HepG2 (cell line): ENCODE measurements around the gene TRIM37. TPM values are rescaled to one million over a fixed set of nuclear protein-coding genes. Genes with fewer than 3 reads are reported as not detected.

Experiments used
- ATF3 ChIP-seq: sonication (generic); formaldehyde crosslinking; IDR thresholded peaks from 2 replicates; pipeline ENCODE4 v1.4.0; 2020; ENCODE audit warnings: missing genetic modification reagents
- ATF7 ChIP-seq, 2 experiments: fragments of 450-650 bp in 1 of 2; sonication (generic) in 1 of 2; formaldehyde crosslinking in 1 of 2; IDR thresholded peaks; 2 replicates each; pipeline versions ENCODE4 v1.4.0 to v1.6.1; 2016 to 2020; ENCODE audit warnings: antibody characterized with exemption in 1 of 2, mild to moderate bottlenecking in 1 of 2, missing genetic modification reagents in 1 of 2
- BORCS8-MEF2B ChIP-seq: sonication (generic); formaldehyde crosslinking; IDR thresholded peaks from 2 replicates; pipeline ENCODE4 v1.8.0; 2022; ENCODE audit warnings: mild to moderate bottlenecking, missing genetic modification reagents
- CBX1 ChIP-seq: IDR thresholded peaks from one replicate; pipeline ENCODE4 v1.6.1; 2016; ENCODE audit warnings: antibody characterized with exemption, low read depth
- ERF ChIP-seq: IDR thresholded peaks from 2 replicates; pipeline ENCODE4 v1.6.1; 2018; ENCODE audit warnings: missing biosample characterization, missing genetic modification reagents
- GATA4 ChIP-seq: sonication (generic); IDR thresholded peaks from 2 replicates; pipeline ENCODE4 v1.6.1; 2016; ENCODE audit warnings: antibody characterized with exemption, low read depth, borderline replicate concordance
- MAX ChIP-seq: IDR thresholded peaks from 2 replicates; pipeline ENCODE4 v1.6.1; 2012; ENCODE audit warnings: inconsistent platforms
- MTA1 ChIP-seq: sonication (generic); formaldehyde crosslinking; IDR thresholded peaks from 2 replicates; pipeline ENCODE4 v1.4.0; 2020; ENCODE audit warnings: missing genetic modification reagents, mild to moderate bottlenecking, borderline replicate concordance
- NFYB ChIP-seq: sonication (generic); formaldehyde crosslinking; IDR thresholded peaks from 2 replicates; pipeline ENCODE4 v1.4.0; 2020; ENCODE audit warnings: missing genetic modification reagents
- PAWR ChIP-seq: sonication (generic); formaldehyde crosslinking; IDR thresholded peaks from 2 replicates; pipeline ENCODE4 v1.4.0; 2020; ENCODE audit warnings: missing genetic modification reagents, mild to moderate bottlenecking, borderline replicate concordance
- SP5 ChIP-seq: IDR thresholded peaks from 2 replicates; pipeline ENCODE4 v1.6.1; 2016; ENCODE audit warnings: low read depth, borderline replicate concordance
- SPEN ChIP-seq: sonication (generic); formaldehyde crosslinking; IDR thresholded peaks from 2 replicates; pipeline ENCODE4 v1.5.1; 2020; ENCODE audit warnings: low read depth, mild to moderate bottlenecking, missing genetic modification reagents
- TERF1 ChIP-seq: sonication (generic); formaldehyde crosslinking; IDR thresholded peaks from 2 replicates; pipeline ENCODE4 v1.8.0; 2022; ENCODE audit warnings: mild to moderate bottlenecking, missing genetic modification reagents, moderate library complexity
- THAP11 ChIP-seq: IDR thresholded peaks from 2 replicates; pipeline ENCODE4 v1.6.1; 2016; ENCODE audit warnings: missing biosample characterization, missing genetic modification reagents
- TOE1 ChIP-seq: sonication (generic); formaldehyde crosslinking; IDR thresholded peaks from 2 replicates; pipeline ENCODE4 v1.4.0; 2020; ENCODE audit warnings: mild to moderate bottlenecking, missing genetic modification reagents
- YEATS2 ChIP-seq: sonication (generic); formaldehyde crosslinking; IDR thresholded peaks from 2 replicates; pipeline ENCODE4 v1.4.0; 2020; ENCODE audit warnings: missing genetic modification reagents, borderline replicate concordance
- ZFP36L1 ChIP-seq: sonication (generic); formaldehyde crosslinking; IDR thresholded peaks from 2 replicates; pipeline ENCODE4 v1.8.0; 2022; ENCODE audit warnings: mild to moderate bottlenecking, missing genetic modification reagents, moderate library complexity
- ZNF235 ChIP-seq: sonication (generic); formaldehyde crosslinking; IDR thresholded peaks from 2 replicates; pipeline ENCODE4 v1.8.1; 2023; ENCODE audit warnings: mild to moderate bottlenecking, missing genetic modification reagents, borderline replicate concordance
- ZNF263 ChIP-seq: sonication (generic); formaldehyde crosslinking; IDR thresholded peaks from 2 replicates; pipeline ENCODE4 v1.4.0; 2020; ENCODE audit warnings: missing genetic modification reagents
- ZNF274 ChIP-seq: sonication (generic); formaldehyde crosslinking; IDR thresholded peaks from 2 replicates; pipeline ENCODE4 v1.5.1; 2020; ENCODE audit warnings: mild to moderate bottlenecking, missing genetic modification reagents
- ZNF780A ChIP-seq: sonication (generic); formaldehyde crosslinking; IDR thresholded peaks from 2 replicates; pipeline ENCODE4 v1.8.0; 2022; ENCODE audit warnings: mild to moderate bottlenecking, missing genetic modification reagents, moderate library complexity
- polyA plus RNA-seq, 8 experiments: library from polyadenylated mRNA; depleted of rRNA in 3 of 8; stranded (reverse) in 7 of 8; unstranded in 1 of 8; fragments of >200 nt; fragmentation: Illumina TruSeq in 4 of 8; extraction: Trizol in 4 of 8; gene quantifications; 2 replicates each; pipeline versions ENCODE4 v1.2.1 to v1.2.3, GENCODE V29; 2011 to 2016; ENCODE audit warnings: low read depth in 4 of 8, missing spikeins in 1 of 8, mixed read lengths in 1 of 8; ENCODE audit not compliant: insufficient read depth in 1 of 8
- total RNA-seq, 5 experiments: library from RNA; depleted of rRNA; stranded (reverse); fragments of >200 nt; fragmentation: Illumina TruSeq; extraction: Trizol; gene quantifications; 2 replicates each; pipeline ENCODE4 v1.2.3, GENCODE V29; 2016; ENCODE audit warnings: low read depth in 1 of 5
- TF ChIP-seq, protein P1 (sequence below), 2 experiments: sonication (generic) in 1 of 2; formaldehyde crosslinking in 1 of 2; IDR thresholded peaks; 2 replicates each; pipeline versions ENCODE4 v1.4.0 to v1.6.1; 2018 to 2020; ENCODE audit warnings: missing genetic modification reagents in 2 of 2, borderline replicate concordance in 1 of 2, low read depth in 1 of 2, mild to moderate bottlenecking in 1 of 2, missing biosample characterization in 1 of 2
- TF ChIP-seq, protein P2 (sequence below): sonication (generic); formaldehyde crosslinking; IDR thresholded peaks from 2 replicates; pipeline ENCODE4 v1.4.0; 2020; ENCODE audit warnings: mild to moderate bottlenecking, missing genetic modification reagents
- TF ChIP-seq, protein P3 (sequence below): sonication (generic); formaldehyde crosslinking; IDR thresholded peaks from 2 replicates; pipeline ENCODE4 v1.5.0; 2020; ENCODE audit warnings: missing genetic modification reagents, mild to moderate bottlenecking, borderline replicate concordance

Gene TRIM37
- total and polyA plus RNA-seq, 2 of the 13 experiments (the other 11 are each of a cell fraction or from before 2014, with no cell fraction given), result 12.4 to 39.1 TPM

- TF ChIP-seq GATA4 (no peak), ATF3 (CRISPR knock-in tag) (no peak), ERF (CRISPR knock-in tag) (0 out of 2 replicates have a peak, but pooled peaks have one; percentile 11), MAX (peak; percentile 83), PAWR (CRISPR knock-in tag) (no peak), CBX1 (no peak), TERF1 (no peak), YEATS2 (no peak), ZNF274 (CRISPR knock-in tag) (no peak), ZNF263 (no peak), ZNF235 (CRISPR knock-in tag) (no peak), ATF7 (IDR thresholded peaks at IDR 0.05) (no peak), ATF7 (CRISPR knock-in tag; IDR thresholded peaks at IDR 0.05) (no peak), SP5 (CRISPR knock-in tag) (no peak), SPEN (no peak), ZFP36L1 (peak; percentile 100), NFYB (CRISPR knock-in tag) (peak; percentile 82), BORCS8-MEF2B (CRISPR knock-in tag) (peak; percentile 93), ZNF780A (peak; percentile 78; the same call in 1 of the 2 replicates), THAP11 (CRISPR knock-in tag) (peak; percentile 45), TOE1 (CRISPR knock-in tag) (no peak), MTA1 (no peak)
- TF ChIP-seq, protein P1, sequence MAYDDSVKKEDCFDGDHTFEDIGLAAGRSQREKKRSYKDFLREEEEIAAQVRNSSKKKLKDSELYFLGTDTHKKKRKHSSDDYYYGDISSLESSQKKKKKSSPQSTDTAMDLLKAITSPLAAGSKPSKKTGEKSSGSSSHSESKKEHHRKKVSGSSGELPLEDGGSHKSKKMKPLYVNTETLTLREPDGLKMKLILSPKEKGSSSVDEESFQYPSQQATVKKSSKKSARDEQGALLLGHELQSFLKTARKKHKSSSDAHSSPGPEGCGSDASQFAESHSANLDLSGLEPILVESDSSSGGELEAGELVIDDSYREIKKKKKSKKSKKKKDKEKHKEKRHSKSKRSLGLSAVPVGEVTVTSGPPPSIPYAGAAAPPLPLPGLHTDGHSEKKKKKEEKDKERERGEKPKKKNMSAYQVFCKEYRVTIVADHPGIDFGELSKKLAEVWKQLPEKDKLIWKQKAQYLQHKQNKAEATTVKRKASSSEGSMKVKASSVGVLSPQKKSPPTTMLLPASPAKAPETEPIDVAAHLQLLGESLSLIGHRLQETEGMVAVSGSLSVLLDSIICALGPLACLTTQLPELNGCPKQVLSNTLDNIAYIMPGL (CRISPR knock-in tag; IDR thresholded peaks at IDR 0.05; ENCODE audit: borderline replicate concordance in 1 of 2, low read depth in 1 of 2), result no peak
- TF ChIP-seq, protein P2, sequence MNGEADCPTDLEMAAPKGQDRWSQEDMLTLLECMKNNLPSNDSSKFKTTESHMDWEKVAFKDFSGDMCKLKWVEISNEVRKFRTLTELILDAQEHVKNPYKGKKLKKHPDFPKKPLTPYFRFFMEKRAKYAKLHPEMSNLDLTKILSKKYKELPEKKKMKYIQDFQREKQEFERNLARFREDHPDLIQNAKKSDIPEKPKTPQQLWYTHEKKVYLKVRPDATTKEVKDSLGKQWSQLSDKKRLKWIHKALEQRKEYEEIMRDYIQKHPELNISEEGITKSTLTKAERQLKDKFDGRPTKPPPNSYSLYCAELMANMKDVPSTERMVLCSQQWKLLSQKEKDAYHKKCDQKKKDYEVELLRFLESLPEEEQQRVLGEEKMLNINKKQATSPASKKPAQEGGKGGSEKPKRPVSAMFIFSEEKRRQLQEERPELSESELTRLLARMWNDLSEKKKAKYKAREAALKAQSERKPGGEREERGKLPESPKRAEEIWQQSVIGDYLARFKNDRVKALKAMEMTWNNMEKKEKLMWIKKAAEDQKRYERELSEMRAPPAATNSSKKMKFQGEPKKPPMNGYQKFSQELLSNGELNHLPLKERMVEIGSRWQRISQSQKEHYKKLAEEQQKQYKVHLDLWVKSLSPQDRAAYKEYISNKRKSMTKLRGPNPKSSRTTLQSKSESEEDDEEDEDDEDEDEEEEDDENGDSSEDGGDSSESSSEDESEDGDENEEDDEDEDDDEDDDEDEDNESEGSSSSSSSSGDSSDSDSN (CRISPR knock-in tag), result no peak
- TF ChIP-seq, protein P3, sequence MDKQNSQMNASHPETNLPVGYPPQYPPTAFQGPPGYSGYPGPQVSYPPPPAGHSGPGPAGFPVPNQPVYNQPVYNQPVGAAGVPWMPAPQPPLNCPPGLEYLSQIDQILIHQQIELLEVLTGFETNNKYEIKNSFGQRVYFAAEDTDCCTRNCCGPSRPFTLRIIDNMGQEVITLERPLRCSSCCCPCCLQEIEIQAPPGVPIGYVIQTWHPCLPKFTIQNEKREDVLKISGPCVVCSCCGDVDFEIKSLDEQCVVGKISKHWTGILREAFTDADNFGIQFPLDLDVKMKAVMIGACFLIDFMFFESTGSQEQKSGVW (CRISPR knock-in tag), result no peak
These were observed 48.9 kb upstream of the TRIM37 start, which contains the start of gene PRR11 (continued) for GRCh38 chr17:59155439-59156177.
